Esophagus muscularis mucosa (tissue), 4 donors: ENCODE results near the gene SYT5. TPM values are rescaled to one million over a fixed set of nuclear protein-coding genes. Genes with fewer than 3 reads are reported as not detected.
A peak's percentile ranks its signal among the peaks of the same experiment; 100 is the strongest.
"Not testable (repeated sequence)": the region's sequence is repeated elsewhere in the genome, so short reads cannot be mapped to it uniquely, and the experiment has no call there.

ENCODE experiments used
- DNase-seq: peaks from one replicate; pipeline ENCODE4 v3.0.0-alpha.2; 2017; ENCODE audit errors: extremely low spot score
- H3K27ac ChIP-seq, 4 donors: fragments of 200-600 bp; sonication (generic); replicated peaks in 1 of 4; 1 replicate in 3 of 4; 2 replicates in 1 of 4; pipeline ENCODE4 v1.5.1; 2016 to 2019; ENCODE audit warnings: mild to moderate bottlenecking in 1 of 4
- H3K27me3 ChIP-seq, 4 donors: fragments of 200-600 bp; sonication (generic); one replicate each; pipeline versions ENCODE4 v1.5.1 to v1.6.0; 2016 to 2019
- H3K36me3 ChIP-seq, 4 donors: fragments of 200-600 bp; sonication (generic); one replicate each; pipeline ENCODE4 v1.5.1; 2016 to 2019
- H3K4me1 ChIP-seq, 4 donors: fragments of 200-600 bp; sonication (generic); one replicate each; pipeline ENCODE4 v1.5.1; 2016 to 2019
- H3K4me3 ChIP-seq, 4 donors: fragments of 200-600 bp; sonication (generic); 1 replicate in 2 of 4; 2 replicates in 2 of 4; pipeline ENCODE4 v1.5.1; 2016 to 2019; ENCODE audit warnings: mild to moderate bottlenecking in 4 of 4, moderate library complexity in 1 of 4
- H3K9me3 ChIP-seq, 4 donors: fragments of 200-600 bp; sonication (generic); 1 replicate in 3 of 4; 2 replicates in 1 of 4; pipeline ENCODE4 v1.5.1; 2016 to 2019
- CTCF ChIP-seq, 3 experiments: fragments of 200-600 bp in 2 of 3; fragments of 450-650 bp in 1 of 3; sonication (generic) in 2 of 3; IDR thresholded peaks; one replicate each; pipeline ENCODE4 v1.5.1; 2017 to 2019; ENCODE audit warnings: antibody characterized with exemption in 3 of 3, mild to moderate bottlenecking in 2 of 3, moderate library complexity in 1 of 3
- EP300 ChIP-seq: sonication (generic); formaldehyde crosslinking; IDR thresholded peaks from one replicate; pipeline ENCODE4 v1.6.1; 2017; ENCODE audit warnings: antibody characterized with exemption
- POLR2A ChIP-seq: fragments of 450-650 bp; IDR thresholded peaks from one replicate; pipeline ENCODE4 v1.6.1; 2017; ENCODE audit warnings: antibody characterized with exemption, moderate library complexity, mild to moderate bottlenecking, low read depth
- POLR2AphosphoS5 ChIP-seq, 2 donors: sonication (generic); formaldehyde crosslinking; IDR thresholded peaks; one replicate each; pipeline ENCODE4 v1.6.1; 2017; ENCODE audit warnings: antibody characterized with exemption in 2 of 2
- WGBS: methylation state at CpG from one replicate; pipeline ENCODE4 v1.1.5; 2018; 5-methylcytosine and 5-hydroxymethylcytosine counted together
- intact Hi-C: fragments of 100-400 bp; cut with DNase I; formaldehyde crosslinking; loops from one replicate; pipeline ENCODE4 v1.15.1; 2023
- total RNA-seq, 4 donors: library from RNA; depleted of rRNA; stranded (reverse); fragments of >200 nt; gene quantifications; one replicate each; pipeline versions ENCODE4 v1.1.0 to v1.2.1, GENCODE V29; 2016

The SYT5 gene
- total RNA-seq, 4 donors from 2014 or later: 0.80 to 2.1 (median 1.7) TPM; not detected in 1

- WGBS: 34% methylated on average over 29 of the region's 29 CpGs
- H3K4me3 ChIP-seq: peak overlapping the region; percentile 16 to 39 (median 26)
- TF ChIP-seq POLR2A (peak; percentile 14), EP300 (no peak), POLR2AphosphoS5 (IDR thresholded peaks at IDR 0.05) (peak; percentile 25 to 36), CTCF (IDR thresholded peaks at IDR 0.05) (no peak)
- H3K27me3 ChIP-seq: peaks cover 0 to 42% (median 0%) of the 10 kb centered on the region in 4 donors
- no peak overlapping the region for H3K27ac ChIP-seq
- H3K9me3 ChIP-seq: peaks cover 0 to under 1% (median 0%) of the 10 kb centered on the region in 4 donors
- intact Hi-C loops: no loop called here
- DNase-seq: peak; percentile 93
- no peaks in the 10 kb centered on the region for H3K36me3 ChIP-seq
- H3K4me1 ChIP-seq: peaks cover 14 to 29% (median 25%) of the 10 kb centered on the region in 4 donors
Observed at GRCh38 chr19:55206664-55207500, 26.8 kb upstream of the SYT5 start.

- H3K4me3 ChIP-seq, intact Hi-C loops, H3K27ac ChIP-seq, H3K4me1 ChIP-seq, H3K9me3 ChIP-seq, DNase-seq, H3K36me3 ChIP-seq: not testable (repeated sequence)
- peaks cover 0 to 67% (median 0%) of the 10 kb centered on the region in 4 donors for H3K27me3 ChIP-seq
- 65% methylated on average over 7 of the region's 10 CpGs for WGBS
Observed at GRCh38 chr19:55202199-55202598, 22.1 kb upstream of the SYT5 start.

GRCh38 chr19:55199620-55200204, 19.6 kb upstream of the SYT5 start:
- Histone ChIP-seq H3K4me3 (no peak overlapping the region), H3K36me3 (no peaks in the 10 kb centered on the region), H3K27me3 (peaks cover 0 to 60% (median 0%) of the 10 kb centered on the region in 4 donors), H3K4me1 (no peaks in the 10 kb centered on the region), H3K27ac (no peak overlapping the region), H3K9me3 (no peaks in the 10 kb centered on the region)
- intact Hi-C loops: no loop called here
- WGBS: 64% methylated on average over 5 of the region's 5 CpGs
- no peak for TF ChIP-seq CTCF (IDR thresholded peaks at IDR 0.05)
- DNase-seq: no peak

- no peaks in the 10 kb centered on the region for H3K9me3 ChIP-seq
- no peak overlapping the region for H3K4me3 ChIP-seq
- H3K27me3 ChIP-seq: peaks cover 0 to 57% (median 0%) of the 10 kb centered on the region in 4 donors
- H3K36me3 ChIP-seq: no peaks in the 10 kb centered on the region
- TF ChIP-seq EP300: no peak
- no peak for TF ChIP-seq POLR2A
- TF ChIP-seq POLR2AphosphoS5 (IDR thresholded peaks at IDR 0.05): no peak
- no peak for TF ChIP-seq CTCF (IDR thresholded peaks at IDR 0.05)
- no peaks in the 10 kb centered on the region for H3K4me1 ChIP-seq
- intact Hi-C loops: no loop called here
- WGBS: 61% methylated on average over 3 of the region's 5 CpGs
- no peak overlapping the region for H3K27ac ChIP-seq
- no peak for DNase-seq
Observed at GRCh38 chr19:55198651-55199050, 18.6 kb upstream of the SYT5 start.

GRCh38 chr19:55197528-55197927, 17.4 kb upstream of the SYT5 start:
- H3K27ac ChIP-seq: no peak overlapping the region
- no peaks in the 10 kb centered on the region for H3K4me1 ChIP-seq
- no peak for DNase-seq
- H3K9me3 ChIP-seq: no peaks in the 10 kb centered on the region
- intact Hi-C loops: no loop called here
- H3K36me3 ChIP-seq: no peaks in the 10 kb centered on the region
- no peak overlapping the region for H3K4me3 ChIP-seq
- peaks cover 0 to 66% (median 0%) of the 10 kb centered on the region in 4 donors for H3K27me3 ChIP-seq
- TF ChIP-seq POLR2AphosphoS5 (IDR thresholded peaks at IDR 0.05) (no peak), CTCF (IDR thresholded peaks at IDR 0.05) (no peak), EP300 (no peak), POLR2A (no peak)
- 53% methylated on average over 4 of the region's 4 CpGs for WGBS
